Brain microvascular endothelial cell (primary cell): ENCODE data around the gene BNIP3.

Experiments used
- DNase-seq: peaks from one replicate; pipeline ENCODE4 v3.0.0-alpha.2; 2020
- H3K27ac ChIP-seq: fragments of 250-450 bp; sonication (Bioruptor Pico); 2 replicates; pipeline ENCODE4 v1.5.1; 2020; ENCODE audit warnings: mild to moderate bottlenecking, moderate library complexity
- H3K27me3 ChIP-seq: fragments of 250-450 bp; sonication (Bioruptor Pico); replicated peaks from 2 replicates; pipeline ENCODE4 v1.5.1; 2020; ENCODE audit warnings: mild to moderate bottlenecking
- H3K36me3 ChIP-seq: fragments of 250-450 bp; sonication (Bioruptor Pico); replicated peaks from 2 replicates; pipeline ENCODE4 v1.5.1; 2020; ENCODE audit warnings: mild to moderate bottlenecking
- H3K4me3 ChIP-seq: 2 replicates; pipeline ENCODE4 v1.5.1; 2011; ENCODE audit warnings: low read depth, mild to moderate bottlenecking, control low read depth, low read length, moderate library complexity
- in situ Hi-C: cut with HindIII; loops from 2 replicates; pipeline ENCODE4 v1.10.0; 2017; ENCODE audit warnings: low sequenced_read_pairs, low pct_ligation_motif_present
- TF ChIP-seq, protein P1 (sequence below): IDR thresholded peaks from 2 replicates; pipeline ENCODE4 v1.5.1; 2011; ENCODE audit warnings: low read depth, mild to moderate bottlenecking, moderate library complexity, low read length, control low read depth, inconsistent platforms; ENCODE audit errors: missing control alignments

BNIP3 gene

DNA sequence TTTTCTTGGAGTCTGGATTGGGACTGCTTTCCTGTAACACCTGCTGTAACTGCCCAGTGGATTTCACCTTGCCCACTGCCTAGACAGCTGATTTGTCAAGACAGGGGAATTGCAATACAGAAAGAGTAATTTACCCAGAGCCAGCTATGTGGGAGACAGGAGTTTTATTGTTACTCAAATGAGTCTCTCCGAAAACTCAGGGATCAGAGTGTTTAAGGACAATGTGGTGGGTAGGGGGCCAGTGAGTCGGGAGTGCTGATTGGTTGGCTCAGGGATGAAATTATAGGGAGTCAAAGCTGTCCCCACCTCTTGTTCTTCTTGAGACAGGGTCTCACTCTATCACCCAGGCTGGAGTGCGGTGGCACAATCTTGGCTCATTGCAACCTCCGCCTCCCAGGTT, 25.2 kb upstream of the BNIP3 start:
- in situ Hi-C loops = no loop called here
- TF ChIP-seq, protein P1, sequence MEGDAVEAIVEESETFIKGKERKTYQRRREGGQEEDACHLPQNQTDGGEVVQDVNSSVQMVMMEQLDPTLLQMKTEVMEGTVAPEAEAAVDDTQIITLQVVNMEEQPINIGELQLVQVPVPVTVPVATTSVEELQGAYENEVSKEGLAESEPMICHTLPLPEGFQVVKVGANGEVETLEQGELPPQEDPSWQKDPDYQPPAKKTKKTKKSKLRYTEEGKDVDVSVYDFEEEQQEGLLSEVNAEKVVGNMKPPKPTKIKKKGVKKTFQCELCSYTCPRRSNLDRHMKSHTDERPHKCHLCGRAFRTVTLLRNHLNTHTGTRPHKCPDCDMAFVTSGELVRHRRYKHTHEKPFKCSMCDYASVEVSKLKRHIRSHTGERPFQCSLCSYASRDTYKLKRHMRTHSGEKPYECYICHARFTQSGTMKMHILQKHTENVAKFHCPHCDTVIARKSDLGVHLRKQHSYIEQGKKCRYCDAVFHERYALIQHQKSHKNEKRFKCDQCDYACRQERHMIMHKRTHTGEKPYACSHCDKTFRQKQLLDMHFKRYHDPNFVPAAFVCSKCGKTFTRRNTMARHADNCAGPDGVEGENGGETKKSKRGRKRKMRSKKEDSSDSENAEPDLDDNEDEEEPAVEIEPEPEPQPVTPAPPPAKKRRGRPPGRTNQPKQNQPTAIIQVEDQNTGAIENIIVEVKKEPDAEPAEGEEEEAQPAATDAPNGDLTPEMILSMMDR = no peak

DNA sequence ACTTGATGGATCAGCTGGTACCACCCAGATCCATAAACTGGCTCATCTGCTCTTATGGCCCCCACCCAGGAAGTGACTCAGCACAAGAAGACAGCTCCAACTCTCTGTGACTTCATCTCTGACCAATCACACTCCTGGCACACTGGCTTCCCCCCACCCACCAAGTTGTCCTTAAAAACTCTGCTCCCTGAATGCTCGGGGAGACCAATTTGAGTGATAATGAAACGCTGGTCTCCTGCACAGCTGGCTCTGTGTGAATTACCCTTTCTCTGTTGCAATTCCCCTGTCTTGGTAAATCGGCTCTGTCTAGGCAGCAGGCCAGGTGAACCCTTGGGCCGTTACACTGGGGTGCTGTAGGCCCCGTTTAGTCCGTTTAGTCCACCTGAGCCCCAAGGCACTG, 23.4 kb upstream of the BNIP3 start:
- Histone ChIP-seq H3K27me3 (peaks cover 2% of the 10 kb centered on the region), H3K36me3 (no peaks in the 10 kb centered on the region), H3K27ac (no peak overlapping the region), H3K4me3 (no peak overlapping the region)
- in situ Hi-C loops = no loop called here
- TF ChIP-seq, protein P1 = no peak
- DNase-seq = no peak

More for the DNA sequence above, 25.2 kb upstream of the BNIP3 start:
- H3K27me3 ChIP-seq = peaks cover 2% of the 10 kb centered on the region
- no peaks in the 10 kb centered on the region for H3K36me3 ChIP-seq
- H3K4me3 ChIP-seq = no peak overlapping the region
- no peak overlapping the region for H3K27ac ChIP-seq
- no peak for DNase-seq

DNA sequence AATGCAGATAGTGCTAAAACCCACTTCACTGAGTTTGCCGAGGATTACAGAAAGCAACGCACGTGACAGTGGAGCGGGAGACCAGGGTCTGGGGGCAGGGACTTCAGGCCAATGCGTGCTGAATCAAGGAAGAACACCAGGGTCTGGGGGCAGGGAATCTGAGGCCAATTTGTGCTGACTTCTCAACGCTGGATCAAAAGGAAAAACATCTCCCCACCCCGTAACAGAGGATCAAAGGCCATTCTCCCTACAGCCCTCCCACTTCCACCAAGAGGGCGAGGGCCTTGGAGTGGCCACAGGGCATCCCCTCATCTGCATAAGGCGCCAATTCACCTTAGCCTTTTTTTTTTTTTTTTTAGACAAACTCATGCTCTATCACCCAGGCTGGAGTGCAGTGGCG, 22.3 kb upstream of the BNIP3 start:
- no peak for DNase-seq
- Histone ChIP-seq H3K36me3 (no peaks in the 10 kb centered on the region), H3K4me3 (no peak overlapping the region), H3K27ac (no peak overlapping the region), H3K27me3 (no peaks in the 10 kb centered on the region)
- TF ChIP-seq, protein P1 = no peak
- in situ Hi-C loops = no loop called here

DNA sequence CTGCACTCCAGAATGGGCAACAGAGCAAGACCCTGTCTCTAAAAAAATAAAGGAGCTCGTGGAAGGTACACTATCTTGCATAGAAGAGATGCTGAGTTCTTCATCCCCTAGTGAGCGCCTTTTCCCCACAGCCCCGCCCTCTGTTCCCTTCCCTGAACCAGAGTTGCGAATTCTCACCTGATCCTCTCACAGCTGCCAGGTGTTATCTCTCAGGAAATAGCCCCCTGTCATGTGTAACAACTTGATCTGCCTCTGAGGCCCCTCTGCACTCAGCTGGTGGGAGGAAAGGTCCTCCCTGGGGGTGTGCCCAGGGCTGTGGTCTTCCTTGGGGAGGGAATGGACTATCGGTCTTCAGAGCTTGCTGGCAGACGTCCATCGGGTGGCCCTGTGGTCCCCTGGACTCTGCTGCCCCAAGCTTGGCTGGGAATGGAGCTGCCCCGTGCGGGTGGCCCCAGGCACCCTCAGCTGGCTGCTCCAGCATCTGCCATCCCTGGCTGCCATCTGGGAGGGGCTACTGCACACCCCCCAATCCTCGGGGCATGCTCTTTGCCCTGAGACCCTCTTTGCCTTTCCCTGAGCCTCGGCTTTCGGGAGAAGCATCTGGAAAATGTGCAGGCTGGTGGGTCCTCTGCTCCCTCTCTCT, 21.7 kb upstream of the BNIP3 start:
- Histone ChIP-seq H3K4me3 (no peak overlapping the region), H3K36me3 (no peaks in the 10 kb centered on the region), H3K27ac (no peak overlapping the region), H3K27me3 (no peaks in the 10 kb centered on the region)
- in situ Hi-C loops = no loop called here
- DNase-seq = no peak
- TF ChIP-seq, protein P1 = no peak

DNA sequence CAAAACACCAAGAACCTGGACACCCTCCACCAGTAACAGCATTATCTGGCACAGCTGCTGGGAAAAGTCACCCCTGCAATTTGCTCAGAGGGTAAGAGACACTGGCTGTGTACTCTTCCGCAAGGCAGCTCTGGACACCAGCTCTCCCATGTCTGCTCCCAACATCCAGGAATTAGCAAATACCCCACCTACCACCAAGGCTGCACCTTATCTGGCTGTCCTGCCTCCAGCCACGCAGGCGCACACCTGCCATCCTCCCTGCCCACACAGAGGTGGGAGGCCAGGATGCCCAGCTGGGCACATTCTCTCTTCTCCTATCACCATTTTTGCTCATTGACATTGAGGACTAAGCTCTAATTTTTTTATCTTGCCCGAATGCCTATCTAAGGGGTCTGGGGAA, 20.3 kb upstream of the BNIP3 start:
- DNase-seq = no peak
- TF ChIP-seq, protein P1 = no peak
- no peaks in the 10 kb centered on the region for H3K27me3 ChIP-seq
- H3K4me3 ChIP-seq = no peak overlapping the region
- in situ Hi-C loops = no loop called here
- H3K27ac ChIP-seq = no peak overlapping the region
- H3K36me3 ChIP-seq = no peaks in the 10 kb centered on the region
